IPS-NIHi11 (cell line): ENCODE measurements around the gene STK26.
"Not testable (repeated sequence)": the region's sequence is repeated elsewhere in the genome, so short reads cannot be mapped to it uniquely, and the experiment has no call there.

Source experiments
- DNase-seq: peaks from one replicate; pipeline ENCODE4 v3.0.0; 2012; ENCODE audit warnings: mixed read lengths, low spot score

The STK26 gene

DNA sequence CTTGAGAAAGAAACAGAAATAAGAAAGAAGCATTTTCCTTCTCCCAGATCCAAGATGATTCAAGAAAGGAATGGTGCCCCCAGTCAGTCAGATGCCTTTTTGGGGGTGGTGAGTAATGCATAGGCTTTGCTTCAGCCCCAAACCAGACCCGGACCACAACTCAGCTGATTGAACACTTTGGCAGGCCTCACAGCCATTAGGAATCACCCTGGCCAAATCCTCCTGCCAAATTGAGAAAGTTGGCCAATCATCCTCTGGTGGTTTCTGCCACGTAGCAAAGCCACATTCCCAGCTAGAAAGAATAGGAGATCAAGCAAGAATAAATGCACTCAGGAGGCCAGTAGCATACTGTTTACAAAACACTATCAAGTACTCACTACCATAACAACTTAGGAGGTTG is 71.1 kb downstream of the STK26 start:
- no peak for DNase-seq

DNA sequence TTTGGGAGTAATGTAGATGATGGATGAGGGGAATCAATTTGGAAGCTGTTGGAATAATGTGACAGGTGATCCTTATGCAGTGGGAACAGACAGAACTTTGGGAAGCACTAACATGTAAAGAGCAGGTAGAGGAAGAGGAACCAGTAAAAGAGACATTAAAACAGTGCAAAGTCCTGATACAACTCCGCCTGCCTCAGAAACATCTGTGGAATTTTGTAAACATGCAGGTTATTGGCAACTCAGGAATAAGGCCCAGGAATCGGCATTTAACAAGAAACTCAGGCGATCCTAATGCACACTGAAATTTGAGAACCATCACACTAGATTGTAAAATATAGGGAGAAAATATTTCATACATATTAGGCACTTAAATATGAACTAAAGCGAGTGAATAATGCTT is 75.6 kb downstream of the STK26 start:
- not testable (repeated sequence) for DNase-seq

DNA sequence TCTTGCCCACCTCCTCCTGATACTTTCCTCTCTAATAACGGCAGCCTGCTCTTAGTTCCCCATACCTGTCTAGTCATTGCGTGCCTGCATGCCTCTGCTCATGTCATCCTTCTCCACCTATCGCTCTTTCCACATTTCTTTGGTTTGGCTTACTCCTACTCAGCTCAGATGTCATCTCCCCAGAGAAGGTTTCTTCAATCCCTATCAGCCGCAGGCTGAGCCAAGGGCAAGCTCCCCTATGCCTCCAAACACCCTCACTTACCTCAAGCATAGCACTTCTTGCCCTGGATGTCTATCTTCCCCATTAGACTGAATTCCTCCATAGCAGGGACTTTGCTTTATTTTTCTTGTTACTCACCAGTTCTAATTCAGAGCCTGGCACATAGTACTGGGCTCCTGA is 78.1 kb downstream of the STK26 start:
- DNase-seq, result no peak

GRCh38 chrX:132101799-132102198 is 78.7 kb downstream of the STK26 start:
- DNase-seq, result no peak

DNA sequence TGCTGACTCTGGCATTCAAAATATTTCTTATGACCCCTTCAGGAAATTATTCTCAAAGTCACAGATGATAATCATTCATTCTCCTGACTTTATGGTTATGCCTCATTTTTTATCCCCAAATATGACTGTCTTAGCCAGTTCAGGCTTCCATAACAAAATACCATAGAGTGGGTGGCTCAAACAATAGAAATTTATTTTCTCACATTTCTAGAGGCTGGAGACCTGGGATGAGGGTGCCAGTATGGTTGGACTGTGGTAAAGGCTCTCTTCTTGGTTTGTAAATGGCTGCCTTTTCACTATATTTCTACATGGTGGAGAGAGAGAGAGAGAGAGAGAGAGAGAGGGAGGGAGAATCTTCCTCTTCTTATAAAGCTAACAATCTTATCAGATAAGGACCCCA is 84.2 kb downstream of the STK26 start:
- DNase-seq, result no peak

- no peak for DNase-seq
Observed at GRCh38 chrX:132114607-132115006, 91.5 kb downstream of the STK26 start.

DNA sequence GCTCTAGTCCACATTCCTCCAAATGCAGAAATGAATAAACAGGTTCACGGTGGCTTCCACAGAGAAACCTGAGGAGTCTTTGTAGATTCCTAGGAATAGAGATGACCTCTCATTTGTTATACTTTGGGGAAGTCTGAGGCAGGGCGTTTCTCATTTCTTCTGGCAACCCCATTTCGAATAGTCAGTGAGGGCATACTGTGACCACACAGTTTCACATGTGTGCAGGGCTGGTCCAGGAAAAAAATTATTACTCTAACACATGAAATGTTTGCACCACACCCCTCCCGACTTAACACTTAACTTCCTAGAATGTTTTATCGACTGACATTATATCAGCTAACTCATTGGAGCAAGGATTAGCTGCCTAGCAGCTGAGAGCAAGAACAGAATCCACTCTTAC is 92.7 kb downstream of the STK26 start:
- no peak for DNase-seq

GRCh38 chrX:132118358-132118757 is 95.3 kb downstream of the STK26 start:
- DNase-seq, result no peak

GRCh38 chrX:132119283-132119682 is 96.2 kb downstream of the STK26 start:
- DNase-seq, result no peak

DNA sequence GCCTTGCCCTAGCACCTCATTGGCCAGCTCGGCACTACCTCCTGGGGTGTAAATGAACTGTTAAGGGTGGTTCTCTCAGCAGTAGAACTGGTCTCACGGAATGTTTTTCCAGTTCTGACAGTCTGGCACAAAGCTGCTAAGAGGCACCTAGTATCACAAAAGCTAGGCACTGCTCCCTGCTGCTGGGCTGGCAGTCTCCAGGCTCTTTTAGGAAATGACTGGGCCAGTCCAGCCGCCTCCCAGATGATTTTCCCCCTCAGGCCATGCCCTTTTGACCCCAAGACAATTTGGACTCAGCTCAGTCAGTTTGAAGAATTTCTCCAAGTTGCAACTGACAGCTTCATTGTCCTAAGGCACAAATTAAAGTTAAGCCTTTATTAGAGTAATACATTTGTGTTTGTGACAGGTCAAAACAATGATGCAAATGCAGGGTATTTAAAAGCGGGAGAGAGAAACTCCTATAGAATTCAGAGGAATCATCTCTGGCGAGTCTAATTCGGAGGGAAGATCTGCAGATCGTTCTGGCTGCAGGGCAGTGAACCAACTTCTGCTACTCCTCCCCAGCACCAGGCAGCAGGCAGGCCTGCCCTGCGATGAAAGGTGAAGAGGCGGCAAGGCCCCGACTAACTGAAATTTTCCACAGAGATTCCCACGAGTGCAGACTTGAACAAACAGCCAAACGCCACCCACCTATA is 96.9 kb downstream of the STK26 start:
- DNase-seq, result peak; percentile 16

GRCh38 chrX:132120913-132121312 is 97.8 kb downstream of the STK26 start:
- no peak for DNase-seq
